VCaP (cell line): ENCODE measurements around the gene CAMKMT.

ENCODE experiments used
- H3K27ac ChIP-seq: fragments of 450-650 bp; 2 replicates; pipeline ENCODE4 v1.5.1; 2017
- TF ChIP-seq, protein P1 (sequence below): fragments of 450-650 bp; conservative IDR thresholded peaks from 2 replicates; pipeline ENCODE4 v1.5.1; 2017; ENCODE audit warnings: mild to moderate bottlenecking, moderate library complexity

The CAMKMT gene

DNA sequence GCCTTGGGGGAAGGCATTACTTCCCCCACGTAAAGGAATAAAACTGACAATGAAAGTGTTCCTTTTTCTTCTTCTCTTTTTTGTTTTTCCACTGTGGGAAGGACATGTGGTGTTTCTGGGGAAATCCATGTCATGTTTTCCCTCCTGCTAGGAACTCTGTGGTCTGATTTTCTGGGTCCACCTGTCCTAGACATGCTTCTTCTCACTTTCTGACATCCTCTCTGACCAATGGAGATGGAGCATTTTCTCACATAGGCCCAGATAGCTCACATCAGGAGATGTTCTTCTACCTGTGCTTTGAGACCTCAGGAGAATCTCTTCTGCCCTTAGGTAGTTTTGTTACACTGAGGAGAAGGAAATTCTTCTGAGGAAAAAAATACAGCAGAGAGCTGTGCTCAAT is 327.8 kb downstream of the CAMKMT start:
- H3K27ac ChIP-seq = no peak overlapping the region
- TF ChIP-seq, protein P1, sequence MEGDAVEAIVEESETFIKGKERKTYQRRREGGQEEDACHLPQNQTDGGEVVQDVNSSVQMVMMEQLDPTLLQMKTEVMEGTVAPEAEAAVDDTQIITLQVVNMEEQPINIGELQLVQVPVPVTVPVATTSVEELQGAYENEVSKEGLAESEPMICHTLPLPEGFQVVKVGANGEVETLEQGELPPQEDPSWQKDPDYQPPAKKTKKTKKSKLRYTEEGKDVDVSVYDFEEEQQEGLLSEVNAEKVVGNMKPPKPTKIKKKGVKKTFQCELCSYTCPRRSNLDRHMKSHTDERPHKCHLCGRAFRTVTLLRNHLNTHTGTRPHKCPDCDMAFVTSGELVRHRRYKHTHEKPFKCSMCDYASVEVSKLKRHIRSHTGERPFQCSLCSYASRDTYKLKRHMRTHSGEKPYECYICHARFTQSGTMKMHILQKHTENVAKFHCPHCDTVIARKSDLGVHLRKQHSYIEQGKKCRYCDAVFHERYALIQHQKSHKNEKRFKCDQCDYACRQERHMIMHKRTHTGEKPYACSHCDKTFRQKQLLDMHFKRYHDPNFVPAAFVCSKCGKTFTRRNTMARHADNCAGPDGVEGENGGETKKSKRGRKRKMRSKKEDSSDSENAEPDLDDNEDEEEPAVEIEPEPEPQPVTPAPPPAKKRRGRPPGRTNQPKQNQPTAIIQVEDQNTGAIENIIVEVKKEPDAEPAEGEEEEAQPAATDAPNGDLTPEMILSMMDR = no peak

DNA sequence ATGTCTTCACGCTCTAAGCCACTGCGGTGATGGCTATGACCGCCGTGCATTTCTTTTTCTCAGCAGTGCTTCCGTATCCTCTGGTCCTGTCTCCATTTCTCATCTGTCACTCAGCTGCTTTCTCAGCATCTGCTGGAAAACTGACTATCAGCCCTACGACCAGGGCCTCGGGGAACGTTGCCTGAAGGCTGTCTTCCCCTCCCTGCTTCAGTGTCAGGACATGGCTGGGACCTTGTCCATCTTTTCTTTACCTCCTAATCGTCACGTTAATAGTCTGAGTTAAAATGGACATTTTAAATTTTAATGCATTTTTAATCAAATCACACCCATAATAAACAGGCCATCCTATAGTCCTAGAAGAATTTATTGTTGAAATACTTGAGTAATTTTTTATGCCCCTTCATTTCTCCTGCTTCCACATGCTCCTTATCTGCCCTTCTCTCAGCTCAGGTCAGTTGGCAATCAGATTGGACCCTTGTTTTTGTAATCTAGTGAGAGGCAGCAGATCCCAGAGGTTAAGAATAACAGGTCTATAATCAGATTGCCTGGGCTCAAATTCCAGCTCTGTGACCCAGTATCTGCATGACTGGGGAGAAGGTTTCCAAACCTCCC is 329.5 kb downstream of the CAMKMT start:
- no peak overlapping the region for H3K27ac ChIP-seq
- TF ChIP-seq, protein P1 = no peak

DNA sequence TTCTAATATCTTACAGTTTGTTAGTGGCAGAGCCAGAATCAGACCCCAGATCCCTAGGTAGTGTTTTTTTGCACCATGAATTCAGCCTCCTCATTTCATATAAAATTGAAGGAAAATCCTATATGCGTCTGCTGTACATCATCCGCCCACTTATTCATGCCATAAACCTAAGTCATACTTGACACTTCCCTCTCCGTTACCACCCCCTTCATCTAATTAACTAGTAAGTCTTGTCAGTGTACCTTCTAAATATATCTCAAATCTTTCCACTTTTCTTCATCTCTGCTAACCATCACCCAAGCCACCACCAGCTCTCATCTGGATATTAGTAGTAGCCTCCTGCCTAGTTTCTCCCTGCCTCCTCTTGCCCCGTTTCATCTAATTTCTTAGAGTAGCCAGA is 331.1 kb downstream of the CAMKMT start:
- TF ChIP-seq, protein P1 = no peak
- no peak overlapping the region for H3K27ac ChIP-seq

DNA sequence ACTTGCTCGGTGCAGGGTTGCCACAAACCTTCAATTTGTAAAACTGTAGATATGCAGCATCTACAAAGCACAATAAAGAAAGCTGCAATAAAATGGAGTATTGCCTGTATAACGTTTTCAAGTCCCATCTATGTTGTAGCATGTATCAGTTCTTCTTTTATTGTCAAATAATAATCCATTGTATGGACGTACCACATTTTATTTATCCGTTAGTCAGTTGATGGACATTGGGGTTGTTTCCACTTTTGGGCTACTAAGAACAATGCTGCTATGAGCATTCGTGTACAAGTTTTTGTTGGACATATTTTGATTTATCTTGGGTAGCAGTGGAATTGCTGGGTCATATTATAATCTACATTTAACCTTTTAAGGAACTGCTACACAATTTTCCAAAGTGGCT is 339.1 kb downstream of the CAMKMT start:
- TF ChIP-seq, protein P1 = no peak

DNA sequence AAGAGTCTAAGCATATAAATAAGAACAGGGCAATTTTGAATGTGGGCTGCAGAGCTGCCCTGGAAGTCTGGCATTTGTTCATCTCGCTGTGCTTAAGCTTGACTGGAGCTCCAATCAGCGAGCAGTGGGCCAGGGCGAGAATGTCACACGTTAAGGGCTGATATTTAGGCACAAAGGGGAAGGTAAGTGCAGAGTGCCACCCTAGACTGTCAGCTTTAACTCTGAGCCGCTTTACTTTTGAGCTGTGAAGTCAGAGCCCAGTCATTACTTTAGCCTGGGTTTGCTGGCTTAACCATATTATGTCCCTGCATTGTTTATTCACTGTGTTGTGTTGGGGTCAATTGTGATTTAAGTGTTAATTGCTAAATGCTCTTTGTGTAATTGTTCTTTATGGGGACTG is 343.6 kb downstream of the CAMKMT start:
- no peak overlapping the region for H3K27ac ChIP-seq
- TF ChIP-seq, protein P1 = no peak

More for the DNA sequence above, 339.1 kb downstream of the CAMKMT start:
- no peak overlapping the region for H3K27ac ChIP-seq

DNA sequence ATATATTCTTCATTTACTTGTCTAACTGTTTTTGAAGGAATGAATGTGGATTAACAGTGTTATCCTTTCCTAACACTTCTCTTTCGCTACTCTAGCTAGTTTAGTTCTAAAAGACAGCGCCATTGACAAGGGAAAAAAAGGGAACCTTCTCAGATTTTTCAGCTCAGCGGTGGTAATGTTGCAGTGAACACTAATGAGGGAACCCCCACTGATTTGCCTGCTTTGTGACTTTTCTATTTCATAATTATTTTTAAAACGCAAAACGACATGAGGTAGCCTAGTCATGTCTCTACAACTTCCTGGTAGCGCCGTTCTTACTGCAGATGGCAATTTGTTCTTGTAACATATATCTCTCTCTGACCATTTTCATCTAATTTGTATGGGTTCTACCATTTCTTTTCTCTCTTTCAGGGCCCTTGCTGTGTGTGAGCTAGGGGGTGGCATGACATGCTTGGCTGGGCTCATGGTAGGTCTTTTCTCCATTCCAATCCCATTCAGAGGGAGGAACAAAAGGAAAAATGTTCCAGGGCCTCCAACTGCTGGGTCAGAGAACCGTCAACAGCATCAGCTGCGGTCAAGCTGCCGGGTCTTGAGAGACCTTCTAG is 344.2 kb downstream of the CAMKMT start:
- no peak overlapping the region for H3K27ac ChIP-seq
- TF ChIP-seq, protein P1 = no peak

DNA sequence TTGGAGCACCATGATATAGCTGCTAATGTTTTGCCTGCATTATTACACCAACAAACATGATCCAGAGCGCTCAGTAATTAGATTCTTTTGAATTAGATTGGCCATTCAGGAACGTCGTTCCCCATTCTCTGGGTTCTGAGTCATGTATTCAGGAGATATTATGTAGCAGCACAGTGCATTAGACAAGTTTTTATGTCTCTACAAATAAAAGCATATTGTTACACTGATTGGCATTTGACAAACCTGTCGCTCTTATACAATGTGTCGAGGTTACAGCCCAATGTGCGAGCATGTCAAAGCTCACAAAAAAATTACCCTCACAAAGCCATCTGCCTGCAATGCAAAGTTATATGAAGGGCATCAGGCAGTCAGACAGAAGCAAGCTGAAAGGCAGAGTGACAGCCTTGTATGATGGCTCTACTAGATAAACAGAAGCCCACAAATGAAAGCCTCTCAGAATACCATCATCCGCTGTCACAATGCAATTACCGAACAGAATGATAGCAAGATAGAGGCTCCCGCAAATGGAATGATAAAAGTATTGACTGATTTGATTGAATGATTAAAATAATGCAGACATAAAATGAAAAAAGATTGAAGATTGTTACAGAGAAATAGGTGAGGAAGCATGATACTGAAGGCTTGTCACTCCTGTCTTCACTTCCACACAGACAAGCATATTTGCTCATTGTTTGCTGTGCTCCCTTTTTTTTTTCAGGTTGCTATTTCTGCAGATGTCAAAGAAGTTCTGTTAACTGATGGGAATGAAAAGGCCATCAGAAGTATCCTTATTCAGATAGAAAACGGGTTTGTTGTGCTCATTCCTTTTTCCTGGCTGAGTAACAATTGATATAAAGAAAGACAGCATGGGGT is 345.2 kb downstream of the CAMKMT start:
- TF ChIP-seq, protein P1 = no peak
- no peak overlapping the region for H3K27ac ChIP-seq
